T-helper 2 cell treated with Interferon-gamma antibody and Interleukin-4, amounts not matched to agents 100 ng/mL and 5 ng/mL, for 36 hours (primary cell): ENCODE data around the gene ZNF154. TPM values are rescaled to one million over a fixed set of nuclear protein-coding genes. Genes with fewer than 3 reads are reported as not detected.

Experiments
- intact Hi-C: fragments of 100-400 bp; cut with micrococcal nuclease; formaldehyde crosslinking; loops from one replicate; pipeline ENCODE4 v1.15.1; 2023
- total RNA-seq: library from RNA; stranded (reverse); gene quantifications from 2 replicates; pipeline ENCODE4 v1.2.3, GENCODE V29; 2022

ZNF154 gene
- total RNA-seq, 1 donor from 2014 or later = 5.1 TPM

DNA sequence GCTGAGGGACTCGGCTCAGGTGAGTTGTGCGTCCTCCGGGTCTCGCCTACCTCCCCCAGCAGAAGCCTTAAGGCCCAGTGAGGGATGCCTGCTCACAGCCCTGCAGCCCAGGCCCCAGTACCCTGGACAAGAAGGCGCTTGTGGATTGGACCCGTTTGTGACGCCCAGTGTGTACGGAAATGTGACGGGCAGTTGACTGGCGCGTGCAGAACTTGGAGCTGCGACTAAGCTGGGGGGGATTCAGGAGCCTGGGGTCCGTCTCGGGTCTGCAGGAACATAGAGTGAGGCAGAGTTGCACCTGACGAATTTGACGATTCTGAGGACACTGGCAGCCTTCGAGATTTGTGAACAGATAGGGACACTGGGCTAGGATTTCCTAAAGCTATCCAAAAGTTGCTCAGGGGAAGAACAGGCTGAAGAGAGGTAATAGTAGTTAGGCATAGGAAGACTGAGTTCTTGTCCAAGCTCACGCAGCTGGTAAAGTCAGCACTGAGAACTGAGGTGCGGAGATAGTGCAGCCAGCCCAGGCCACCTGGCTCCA lies 26.7 kb downstream of the ZNF154 start:
- intact Hi-C loops = no loop called here

DNA sequence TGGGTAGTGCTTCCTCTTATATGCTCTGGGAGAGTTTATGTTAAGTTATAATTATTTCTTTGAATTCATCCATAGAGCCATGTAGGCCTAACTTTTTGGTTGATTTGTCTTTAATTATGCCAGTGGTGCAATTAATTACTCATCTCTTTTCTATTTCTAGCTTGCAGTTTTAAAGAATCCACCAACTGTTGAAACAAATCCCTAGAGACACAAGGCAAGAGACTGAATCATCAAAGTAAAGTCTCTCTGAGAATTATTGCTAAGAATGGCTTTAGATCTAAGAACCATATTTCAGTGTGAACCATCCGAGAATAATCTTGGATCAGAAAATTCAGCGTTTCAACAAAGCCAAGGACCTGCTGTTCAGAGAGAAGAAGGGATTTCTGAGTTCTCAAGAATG lies 33.1 kb downstream of the ZNF154 start:
- intact Hi-C loops = no loop called here

GRCh38 chr19:57672466-57672865 lies 36.5 kb downstream of the ZNF154 start:
- intact Hi-C loops = no loop called here

GRCh38 chr19:57671124-57671895 lies 37.7 kb downstream of the ZNF154 start:
- intact Hi-C loops = no loop called here

DNA sequence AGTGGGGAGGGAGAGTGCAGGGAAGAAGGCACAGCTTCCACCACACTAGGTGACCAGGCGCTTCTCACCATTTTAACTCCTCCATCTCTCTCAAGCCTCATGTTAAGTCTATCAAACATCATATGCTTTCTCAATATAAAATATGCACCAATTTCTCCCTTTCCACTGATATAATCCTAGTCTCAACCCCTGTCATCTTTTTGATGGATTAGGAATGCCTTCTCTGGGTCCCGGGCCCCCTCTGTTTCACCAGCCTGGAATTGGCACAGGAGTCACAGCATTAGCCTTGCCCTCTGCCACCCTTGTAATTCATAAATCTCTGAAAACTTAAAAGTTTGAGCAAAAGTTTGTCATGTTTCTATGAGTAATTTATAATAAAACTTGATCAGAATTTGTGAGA lies 40.4 kb downstream of the ZNF154 start, which contains the start of gene ZSCAN4:
ZSCAN4 (plus strand) TSS at position 301 of the 400 bp plus-strand sequence. CDS start 7,211 bp downstream, outside the sequence.
- intact Hi-C loops = no loop called here

- intact Hi-C loops = no loop called here
Measured at GRCh38 chr19:57667228-57667627, 41.8 kb downstream of the ZNF154 start.

DNA sequence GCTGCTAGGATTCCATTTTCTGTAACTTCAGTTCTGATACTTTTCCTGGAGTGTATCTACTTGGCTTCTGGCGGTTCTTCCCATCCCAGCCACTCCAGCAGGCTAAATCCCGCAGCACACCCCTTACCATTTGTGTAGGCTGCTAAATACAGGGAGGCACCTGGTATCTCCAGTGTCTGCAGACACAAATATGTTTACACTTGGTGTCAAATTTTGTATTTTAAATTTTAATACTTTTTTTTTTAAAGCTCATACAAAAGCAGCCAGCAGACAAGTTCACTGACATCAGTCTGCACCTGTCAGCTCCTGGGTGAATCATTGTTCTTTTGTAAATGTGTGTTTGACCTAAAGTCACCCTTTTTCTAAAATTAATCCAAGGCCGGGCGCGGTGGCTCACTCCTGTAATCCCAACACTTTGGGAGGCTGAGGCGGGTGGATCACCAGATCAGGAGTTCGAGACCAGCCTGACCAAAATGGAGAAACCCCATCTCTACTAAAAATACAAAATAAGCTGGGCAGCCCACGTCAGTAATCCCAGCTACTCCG lies 43.7 kb downstream of the ZNF154 start:
- intact Hi-C loops = no loop called here

- intact Hi-C loops = no loop called here
Measured at GRCh38 chr19:57664269-57665127, 44.5 kb downstream of the ZNF154 start.

GRCh38 chr19:57656346-57656745 lies 52.7 kb downstream of the ZNF154 start:
- intact Hi-C loops = no loop called here

DNA sequence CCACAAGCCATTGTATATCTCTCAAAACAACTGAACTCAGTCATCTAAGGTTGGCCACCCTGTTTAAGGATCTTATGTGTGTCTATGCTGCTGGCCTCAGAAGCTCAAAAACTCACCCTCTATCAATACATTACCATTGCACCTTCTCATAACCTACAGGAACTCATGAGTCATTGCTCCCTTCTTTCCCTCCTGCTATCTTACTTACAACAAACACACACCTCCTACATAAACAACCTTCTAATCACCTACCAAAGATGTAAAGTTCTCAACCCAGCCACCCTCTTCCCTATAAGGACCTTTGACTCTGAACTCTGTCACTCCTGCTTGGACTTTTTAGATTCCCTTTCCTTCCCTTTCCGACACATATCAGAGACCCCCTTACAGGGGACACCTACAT lies 53.6 kb downstream of the ZNF154 start:
- intact Hi-C loops = no loop called here

DNA sequence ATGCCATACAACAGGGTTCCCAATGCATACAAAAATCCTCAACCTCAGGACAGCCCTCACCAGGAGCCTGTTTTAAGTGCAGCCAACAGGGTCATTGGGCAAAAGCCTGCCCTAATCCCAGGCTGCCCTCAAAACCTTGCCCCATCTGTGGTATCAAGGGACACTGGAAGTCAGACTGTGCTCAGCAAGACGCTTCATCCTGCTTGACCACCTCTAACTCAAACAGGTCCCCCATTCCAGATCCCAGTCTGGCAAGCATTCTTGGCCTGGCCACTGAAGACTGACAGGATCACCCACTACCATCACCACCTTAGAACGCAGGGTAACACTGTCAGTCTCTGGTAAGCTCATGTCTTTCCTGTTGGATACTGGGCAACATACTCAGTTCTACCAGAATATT lies 55.3 kb downstream of the ZNF154 start:
- intact Hi-C loops = no loop called here

GRCh38 chr19:57651654-57651996 lies 57.4 kb downstream of the ZNF154 start:
- intact Hi-C loops = no loop called here

- intact Hi-C loops = no loop called here
Measured at GRCh38 chr19:57648331-57649003, 60.5 kb downstream of the ZNF154 start.

Other genes with a start within 250 kb of the ZNF154 start
- 2.9 and 3.2 TPM in 2 replicates for gene ZNF772, start 231.6 kb downstream of the ZNF154 start, total RNA-seq
- gene ZNF419, start 221.5 kb downstream of the ZNF154 start, total RNA-seq = 5.9 and 6.7 TPM in 2 replicates
- 6.7 and 8.2 TPM in 2 replicates for gene ZNF773, start 209.3 kb downstream of the ZNF154 start, total RNA-seq
- gene ZNF549, start 181.8 kb downstream of the ZNF154 start, total RNA-seq = 6.8 and 7.7 TPM in 2 replicates
- gene ZNF550, start 149.3 kb downstream of the ZNF154 start, total RNA-seq = 9.0 and 10.0 TPM in 2 replicates
- 4.5 and 5.0 TPM in 2 replicates for gene ZNF416, start 130.3 kb downstream of the ZNF154 start, total RNA-seq
- 4.1 and 4.4 TPM in 2 replicates for gene ZIK1, start 125.1 kb downstream of the ZNF154 start, total RNA-seq
- gene ZNF530, start 109.3 kb downstream of the ZNF154 start, total RNA-seq = 7.6 and 7.7 TPM in 2 replicates
- 11.9 and 13.6 TPM in 2 replicates for gene ZNF134, start 95.0 kb downstream of the ZNF154 start, total RNA-seq
- 13.6 and 14.3 TPM in 2 replicates for gene ZNF211, start 76.0 kb downstream of the ZNF154 start, total RNA-seq
- not detected in 2 replicates for gene ZSCAN4, start 40.3 kb downstream of the ZNF154 start, total RNA-seq
- gene ZNF551, start 27.2 kb downstream of the ZNF154 start, total RNA-seq = 10.2 and 12.2 TPM in 2 replicates
- 9.8 and 11.5 TPM in 2 replicates for gene ZNF671, start 18.4 kb upstream of the ZNF154 start, total RNA-seq
- gene ZNF776, start 37.6 kb upstream of the ZNF154 start, total RNA-seq = 9.0 and 13.1 TPM in 2 replicates
- gene ZNF586, start 60.5 kb upstream of the ZNF154 start, total RNA-seq = 16.8 and 17.2 TPM in 2 replicates
- 9.2 and 9.6 TPM in 2 replicates for gene ZNF552, start 105.7 kb upstream of the ZNF154 start, total RNA-seq
- gene ZNF587B, start 121.1 kb upstream of the ZNF154 start, total RNA-seq = 20.5 and 20.6 TPM in 2 replicates
- gene ZNF587, start 140.7 kb upstream of the ZNF154 start, total RNA-seq = 36.1 and 37.7 TPM in 2 replicates
- 12.5 and 13.5 TPM in 2 replicates for gene ZNF814, start 179.8 kb upstream of the ZNF154 start, total RNA-seq
- gene ZNF417, start 207.4 kb upstream of the ZNF154 start, total RNA-seq = 17.9 and 22.0 TPM in 2 replicates
- 1.5 and 2.6 TPM in 2 replicates for gene ZNF418, start 226.2 kb upstream of the ZNF154 start, total RNA-seq
- gene ZNF256, start 238.5 kb upstream of the ZNF154 start, total RNA-seq = 4.2 and 4.6 TPM in 2 replicates